Measurements from ENCODE around the gene MGAT4B.

- no peak for TF ChIP-seq CTCF (IDR thresholded peaks at IDR 0.05)
- no peak for TF ChIP-seq POLR2A (IDR thresholded peaks at IDR 0.05)
- no peak for TF ChIP-seq EP300 (IDR thresholded peaks at IDR 0.05)
Observed at GRCh38 chr5:179749857-179750508, 56.7 kb downstream of the MGAT4B start.

Data from tibial nerve (tissue), 4 donors.